Panc1 (cell line): ENCODE measurements around the gene FAM50B. TPM values are rescaled to one million over a fixed set of nuclear protein-coding genes. Genes with fewer than 3 reads are reported as not detected.

Experiments
- ATAC-seq: fragments of 200-7000 bp; cut with Tn5 transposase; 2 replicates; pipeline ENCODE4 v1.9.1; 2020; ENCODE audit warnings: mild to moderate bottlenecking, moderate library complexity
- BruUV-seq: library from RNA; stranded (reverse); fragments of 400-500 nt; replicated peaks from 2 replicates; lab custom pipeline; 2021; lab: Mats Ljungman, UMichigan
- CTCF ChIA-PET: fragments of 300-600 bp; sonication (Branson Sonifier 250); formaldehyde crosslinking; loops from one replicate; lab custom pipeline; 2022; ENCODE audit warnings: antibody characterized with exemption; lab: Charles Lee
- POLR2A ChIA-PET: fragments of 300-600 bp; sonication (Branson Sonifier 250); formaldehyde crosslinking; loops from one replicate; lab custom pipeline; 2022; ENCODE audit warnings: antibody characterized with exemption; lab: Charles Lee
- DNase-seq: peaks from one replicate; pipeline ENCODE4 v3.0.0-alpha.2; 2010; ENCODE audit warnings: low read depth, low spot score
- H3K27ac ChIP-seq: 2 replicates; pipeline ENCODE4 v1.5.1; 2011; ENCODE audit warnings: mild to moderate bottlenecking, low read length, inconsistent platforms
- H3K27me3 ChIP-seq: fragments of 200-500 bp; sonication (Bioruptor generic); 2 replicates; pipeline ENCODE4 v1.6.0; 2014; ENCODE audit warnings: low read length, inconsistent platforms; ENCODE audit not compliant: control insufficient read depth, insufficient read depth
- H3K36me3 ChIP-seq: fragments of 200-500 bp; sonication (Bioruptor generic); 2 replicates; pipeline ENCODE4 v1.5.1; 2014; ENCODE audit warnings: inconsistent platforms, mild to moderate bottlenecking, low read length, moderate library complexity; ENCODE audit not compliant: control insufficient read depth, insufficient read depth
- H3K4me1 ChIP-seq: 2 replicates; pipeline ENCODE4 v1.5.1; 2011; ENCODE audit warnings: inconsistent platforms, mild to moderate bottlenecking, low read length, moderate library complexity; ENCODE audit not compliant: control insufficient read depth, insufficient read depth
- H3K4me3 ChIP-seq, 2 experiments: 2 replicates each; pipeline ENCODE4 v1.5.1; 2011 to 2012; ENCODE audit warnings: low read depth in 2 of 2, low read length in 2 of 2, mild to moderate bottlenecking in 2 of 2, inconsistent platforms in 1 of 2, moderate library complexity in 1 of 2
- H3K9me3 ChIP-seq: fragments of 200-500 bp; sonication (Bioruptor generic); 2 replicates; pipeline ENCODE4 v1.5.1; 2014; ENCODE audit warnings: low read depth, mild to moderate bottlenecking, inconsistent platforms, low read length, moderate library complexity; ENCODE audit not compliant: control insufficient read depth, insufficient read depth
- CTCF ChIP-seq: fragments of 450-650 bp; IDR thresholded peaks from 2 replicates; pipeline ENCODE4 v1.5.1; 2017; ENCODE audit warnings: mild to moderate bottlenecking
- POLR2AphosphoS5 ChIP-seq: IDR thresholded peaks from 2 replicates; pipeline ENCODE4 v1.6.1; 2012; ENCODE audit warnings: mild to moderate bottlenecking, low read depth, low read length, moderate library complexity
- SIN3A ChIP-seq: IDR thresholded peaks from 2 replicates; pipeline ENCODE4 v1.6.1; 2012; ENCODE audit warnings: low read depth, mild to moderate bottlenecking, low read length, moderate library complexity, borderline replicate concordance; ENCODE audit not compliant: insufficient read depth
- TCF7L2 ChIP-seq: IDR thresholded peaks from 2 replicates; pipeline ENCODE4 v1.6.1; 2011; ENCODE audit warnings: mild to moderate bottlenecking, low read depth, low read length, inconsistent platforms
- in situ Hi-C: cut with HindIII; loops from 2 replicates; pipeline ENCODE4 v1.10.0; 2016; ENCODE audit warnings: low sequenced_read_pairs, low pct_unique_long_range_greater_than_20kb
- intact Hi-C: fragments of 100-400 bp; cut with micrococcal nuclease; formaldehyde crosslinking; loops from one replicate; pipeline ENCODE4 v1.10.0; 2022; ENCODE audit not compliant: unreplicated experiment
- total RNA-seq: library from RNA; stranded (reverse); gene quantifications from one replicate; pipeline ENCODE4 v1.2.1, GENCODE V29; 2021; ENCODE audit not compliant: unreplicated experiment
- TF ChIP-seq, protein P1 (sequence below), 2 experiments: IDR thresholded peaks; 2 replicates each; pipeline ENCODE4 v1.6.1; 2011 to 2012; ENCODE audit warnings: low read depth in 2 of 2, control low read depth in 1 of 2, low read length in 1 of 2, mild to moderate bottlenecking in 1 of 2, moderate library complexity in 1 of 2; ENCODE audit not compliant: insufficient read depth in 1 of 2

Gene FAM50B
- total RNA-seq, 1 experiment from 2014 or later = not detected

DNA sequence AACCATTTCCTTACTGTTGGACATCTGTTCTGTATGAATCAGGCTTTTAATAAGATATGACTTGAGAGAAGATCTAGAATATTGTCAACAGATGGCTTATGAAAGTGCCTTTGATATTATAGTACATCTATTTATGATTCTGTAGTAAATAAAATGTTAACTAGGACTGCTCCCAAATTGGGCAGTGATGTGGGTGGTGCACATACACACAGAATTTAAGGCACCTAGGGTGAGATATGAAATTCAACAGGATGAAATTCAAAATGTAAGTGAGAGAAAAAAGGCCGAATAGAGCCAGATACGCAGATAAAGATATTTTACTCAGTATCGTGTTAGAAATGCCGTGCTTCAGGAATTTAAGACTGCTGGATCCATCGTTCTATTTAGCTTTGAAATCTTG lies 26.3 kb downstream of the FAM50B start:
- no peak for DNase-seq
- Histone ChIP-seq H3K27me3 (no peaks in the 10 kb centered on the region), H3K4me1 (no peaks in the 10 kb centered on the region), H3K36me3 (no peaks in the 10 kb centered on the region), H3K9me3 (no peaks in the 10 kb centered on the region), H3K27ac (no peak overlapping the region), H3K4me3 (no peak overlapping the region)
- POLR2A ChIA-PET = no interaction called here
- no peak for ATAC-seq
- no TSS peak for BruUV-seq
- in situ Hi-C loops = no loop called here
- intact Hi-C loops = no loop called here
- TF ChIP-seq POLR2AphosphoS5 (no peak), CTCF (no peak)
- TF ChIP-seq, protein P1, sequence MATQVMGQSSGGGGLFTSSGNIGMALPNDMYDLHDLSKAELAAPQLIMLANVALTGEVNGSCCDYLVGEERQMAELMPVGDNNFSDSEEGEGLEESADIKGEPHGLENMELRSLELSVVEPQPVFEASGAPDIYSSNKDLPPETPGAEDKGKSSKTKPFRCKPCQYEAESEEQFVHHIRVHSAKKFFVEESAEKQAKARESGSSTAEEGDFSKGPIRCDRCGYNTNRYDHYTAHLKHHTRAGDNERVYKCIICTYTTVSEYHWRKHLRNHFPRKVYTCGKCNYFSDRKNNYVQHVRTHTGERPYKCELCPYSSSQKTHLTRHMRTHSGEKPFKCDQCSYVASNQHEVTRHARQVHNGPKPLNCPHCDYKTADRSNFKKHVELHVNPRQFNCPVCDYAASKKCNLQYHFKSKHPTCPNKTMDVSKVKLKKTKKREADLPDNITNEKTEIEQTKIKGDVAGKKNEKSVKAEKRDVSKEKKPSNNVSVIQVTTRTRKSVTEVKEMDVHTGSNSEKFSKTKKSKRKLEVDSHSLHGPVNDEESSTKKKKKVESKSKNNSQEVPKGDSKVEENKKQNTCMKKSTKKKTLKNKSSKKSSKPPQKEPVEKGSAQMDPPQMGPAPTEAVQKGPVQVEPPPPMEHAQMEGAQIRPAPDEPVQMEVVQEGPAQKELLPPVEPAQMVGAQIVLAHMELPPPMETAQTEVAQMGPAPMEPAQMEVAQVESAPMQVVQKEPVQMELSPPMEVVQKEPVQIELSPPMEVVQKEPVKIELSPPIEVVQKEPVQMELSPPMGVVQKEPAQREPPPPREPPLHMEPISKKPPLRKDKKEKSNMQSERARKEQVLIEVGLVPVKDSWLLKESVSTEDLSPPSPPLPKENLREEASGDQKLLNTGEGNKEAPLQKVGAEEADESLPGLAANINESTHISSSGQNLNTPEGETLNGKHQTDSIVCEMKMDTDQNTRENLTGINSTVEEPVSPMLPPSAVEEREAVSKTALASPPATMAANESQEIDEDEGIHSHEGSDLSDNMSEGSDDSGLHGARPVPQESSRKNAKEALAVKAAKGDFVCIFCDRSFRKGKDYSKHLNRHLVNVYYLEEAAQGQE (IDR thresholded peaks at IDR 0.05; ENCODE audit: insufficient read depth in 1 of 2, low read depth in 2 of 2, low read length in 1 of 2) = no peak
- CTCF ChIA-PET = no interaction called here

DNA sequence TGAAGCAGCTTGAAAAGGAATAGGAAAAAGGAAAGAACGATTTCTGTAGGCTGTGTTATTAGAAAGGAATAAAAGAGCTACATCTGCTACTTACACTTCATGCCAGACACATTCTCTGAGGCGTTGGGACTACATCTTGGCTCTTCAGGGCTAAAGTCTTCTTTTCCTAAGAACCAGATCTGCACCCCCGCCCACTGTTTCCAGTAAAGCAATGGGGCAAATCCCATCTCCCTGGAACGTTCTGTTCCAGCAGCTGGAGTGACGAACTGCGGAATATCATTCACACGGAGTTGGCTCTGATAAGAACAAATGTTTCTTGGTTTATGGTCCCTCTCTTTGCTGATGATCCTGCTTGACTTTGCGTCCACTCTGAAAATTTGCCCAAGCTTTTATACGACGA lies 26.9 kb downstream of the FAM50B start:
- no peak for ATAC-seq
- H3K4me1 ChIP-seq = no peaks in the 10 kb centered on the region
- no TSS peak for BruUV-seq
- ChIA-PET CTCF (no interaction called here), POLR2A (no interaction called here)
- no peak for TF ChIP-seq CTCF
- no peak for TF ChIP-seq SIN3A
- no peak for TF ChIP-seq TCF7L2
- no peak for TF ChIP-seq POLR2AphosphoS5
- TF ChIP-seq, protein P1 (IDR thresholded peaks at IDR 0.05; ENCODE audit: insufficient read depth in 1 of 2, low read depth in 2 of 2, low read length in 1 of 2) = no peak
- no peak overlapping the region for H3K4me3 ChIP-seq
- in situ Hi-C loops = no loop called here
- H3K36me3 ChIP-seq = no peaks in the 10 kb centered on the region
- no peaks in the 10 kb centered on the region for H3K9me3 ChIP-seq
- no peak overlapping the region for H3K27ac ChIP-seq
- DNase-seq = no peak
- no peaks in the 10 kb centered on the region for H3K27me3 ChIP-seq
- intact Hi-C loops = no loop called here
